GM12878 (cell line): ENCODE results near the gene CCER1. TPM values are rescaled to one million over a fixed set of nuclear protein-coding genes. Genes with fewer than 3 reads are reported as not detected.

Source experiments
- ATAC-seq: fragments of 200-7000 bp; cut with Tn5 transposase; 3 replicates; pipeline ENCODE4 v1.9.1; 2020; ENCODE audit warnings: mild to moderate bottlenecking, moderate library complexity
- BruUV-seq: library from RNA; stranded (reverse); fragments of 400-500 nt; replicated peaks from 2 replicates; lab custom pipeline; 2021; lab: Mats Ljungman, UMichigan
- CTCF ChIA-PET: fragments of 300-600 bp; sonication (Branson Sonifier 250); formaldehyde crosslinking; extraction: SDS; loops from one replicate; lab custom pipeline; 2021; ENCODE audit warnings: inconsistent platforms; lab: Yijun Ruan, JAX
- POLR2A ChIA-PET: fragments of 350-600 bp; formaldehyde crosslinking; extraction: SDS; loops from one replicate; lab custom pipeline; 2021; ENCODE audit warnings: inconsistent platforms; lab: Charles Lee
- RAD21 ChIA-PET: fragments of 300-600 bp; sonication (Branson Sonifier 250); formaldehyde crosslinking; loops from one replicate; lab custom pipeline; 2023; ENCODE audit warnings: antibody characterized with exemption; ENCODE audit not compliant: unreplicated experiment; lab: Charles Lee
- SMC1A ChIA-PET: fragments of 300-600 bp; sonication (Branson Sonifier 250); formaldehyde crosslinking; loops from one replicate; lab custom pipeline; 2023; ENCODE audit not compliant: unreplicated experiment, uncharacterized antibody; lab: Charles Lee
- DNase-seq: peaks from one replicate; pipeline ENCODE4 v3.0.0-alpha.2; 2011; ENCODE audit warnings: low read depth, low spot score
- FAIRE-seq: peaks from 3 replicates; lab custom pipeline; 2011; peaks lifted over from hg19 to GRCh38; lab: Jason Lieb, UNC
- H2AFZ ChIP-seq: 2 replicates; pipeline ENCODE4 v1.6.0; 2011; ENCODE audit warnings: low read depth, low read length, control low read depth; ENCODE audit not compliant: control insufficient read depth
- H3K27ac ChIP-seq: 2 replicates; pipeline ENCODE4 v1.5.1; 2011; ENCODE audit warnings: control low read depth; ENCODE audit not compliant: control insufficient read depth, insufficient read depth
- H3K27me3 ChIP-seq, 2 experiments: replicated peaks in 1 of 2; 2 replicates each; pipeline versions ENCODE4 v1.6.0 to v1.6.1; 2011; ENCODE audit warnings: low read length in 1 of 2; ENCODE audit not compliant: control insufficient read depth in 2 of 2, insufficient read depth in 2 of 2
- H3K36me3 ChIP-seq, 2 experiments: 2 replicates each; pipeline ENCODE4 v1.5.1; 2011; ENCODE audit warnings: low read length in 1 of 2; ENCODE audit not compliant: control insufficient read depth in 2 of 2, insufficient read depth in 2 of 2
- H3K4me1 ChIP-seq: 2 replicates; pipeline ENCODE4 v1.6.1; 2011; ENCODE audit warnings: mild to moderate bottlenecking, low read length, moderate library complexity, mixed read lengths; ENCODE audit not compliant: control insufficient read depth, insufficient read depth
- H3K4me2 ChIP-seq: 2 replicates; pipeline ENCODE4 v1.6.0; 2011; ENCODE audit warnings: control low read depth; ENCODE audit not compliant: control insufficient read depth, insufficient read depth
- H3K4me3 ChIP-seq: fragments of 200-600 bp; sonication (generic); 2 replicates; pipeline ENCODE4 v1.5.1; 2016
- H3K79me2 ChIP-seq: 2 replicates; pipeline ENCODE4 v1.6.0; 2011; ENCODE audit warnings: low read length; ENCODE audit not compliant: control insufficient read depth, insufficient read depth
- H3K9ac ChIP-seq: 2 replicates; pipeline ENCODE4 v1.8.0; 2011; ENCODE audit warnings: low read length, control low read depth, mixed read lengths; ENCODE audit not compliant: control insufficient read depth, insufficient read depth
- H3K9me3 ChIP-seq: replicated peaks from 3 replicates; pipeline ENCODE4 v1.5.1; 2011; ENCODE audit warnings: mild to moderate bottlenecking, low read length; ENCODE audit not compliant: control insufficient read depth, insufficient read depth
- H4K20me1 ChIP-seq: 2 replicates; pipeline ENCODE4 v1.6.0; 2011; ENCODE audit not compliant: control insufficient read depth, insufficient read depth
- IKZF1 ChIP-seq: fragments of 450-650 bp; conservative IDR thresholded peaks from 2 replicates; pipeline ENCODE4 v1.6.1; 2017; ENCODE audit warnings: antibody characterized with exemption, mild to moderate bottlenecking
- IKZF2 ChIP-seq, 2 experiments: fragments of 450-650 bp; IDR thresholded peaks; 2 replicates each; pipeline ENCODE4 v1.6.1; 2017; ENCODE audit warnings: mild to moderate bottlenecking in 2 of 2, moderate library complexity in 2 of 2
- RBBP5 ChIP-seq: fragments of 200-600 bp; sonication (generic); conservative IDR thresholded peaks from 2 replicates; pipeline ENCODE4 v1.6.1; 2016
- ZNF217 ChIP-seq: fragments of 450-650 bp; IDR thresholded peaks from 2 replicates; pipeline ENCODE4 v1.6.1; 2017; ENCODE audit warnings: antibody characterized with exemption, mild to moderate bottlenecking
- in situ Hi-C: fragments of 300-500 bp; cut with MboI; formaldehyde crosslinking; loops from 9 replicates; pipeline ENCODE4 v1.14.3; 2018; ENCODE audit warnings: mixed read lengths
- intact Hi-C: fragments of 100-400 bp; cut with micrococcal nuclease; formaldehyde crosslinking; loops from one replicate; pipeline ENCODE4 v1.14.2; 2022; ENCODE audit not compliant: unreplicated experiment
- polyA plus RNA-seq, 11 experiments: library from polyadenylated mRNA; depleted of rRNA in 4 of 11; unstranded in 6 of 11; stranded (reverse) in 5 of 11; fragments of >200 nt; fragmentation: Nextera tagmentation in 4 of 11; fragmentation: Illumina TruSeq in 1 of 11; extraction: Ambion mirVana in 4 of 11; extraction: Trizol in 1 of 11; gene quantifications; 1 replicate in 1 of 11; 2 replicates in 10 of 11; pipeline versions ENCODE4 v1.2.1 to v1.2.3, GENCODE V29; 2011 to 2016; ENCODE audit warnings: inconsistent platforms in 2 of 11, missing spikeins in 2 of 11, low read depth in 1 of 11
- total RNA-seq, 4 experiments: library from RNA; depleted of rRNA in 3 of 4; stranded (reverse); fragments of >200 nt in 3 of 4; fragmentation: Illumina TruSeq in 1 of 4; extraction: Trizol in 1 of 4; gene quantifications; 2 replicates each; pipeline versions ENCODE4 v1.2.1 to v1.2.3, GENCODE V29; 2013 to 2021
- TF ChIP-seq, protein P1 (sequence below): fragments of 450-650 bp; IDR thresholded peaks from 2 replicates; pipeline ENCODE4 v1.6.1; 2017; ENCODE audit warnings: mild to moderate bottlenecking, moderate library complexity

The CCER1 gene
- total and polyA plus RNA-seq, 10 of the 15 experiments (the other 5 are each of a cell fraction or from before 2014, with no cell fraction given), result 0.01 TPM; not detected in 9

DNA sequence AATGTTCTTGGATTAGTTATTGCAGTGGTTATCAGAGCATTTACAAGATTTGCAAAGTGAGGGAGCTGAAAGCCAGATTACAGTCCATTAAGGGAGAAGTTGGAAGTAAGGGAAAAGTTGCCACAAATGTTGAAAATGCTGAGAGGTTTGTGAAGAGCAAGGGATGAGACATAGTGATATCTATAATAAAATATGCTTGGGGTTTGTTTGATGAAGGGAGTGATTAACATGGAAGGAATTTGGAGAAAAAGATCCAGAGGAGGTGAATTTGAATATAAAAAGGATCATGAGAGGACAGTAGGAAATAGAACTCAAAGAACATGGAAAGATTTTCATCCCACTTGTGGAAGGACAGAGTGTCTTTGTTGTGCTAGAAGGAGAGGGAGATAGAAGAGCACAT lies 19.3 kb upstream of the CCER1 start:
- ATAC-seq, result no peak
- H3K9me3 ChIP-seq, result no peaks in the 10 kb centered on the region
- TF ChIP-seq RBBP5 (no peak), ZNF217 (no peak), IKZF2 (IDR thresholded peaks at IDR 0.05) (no peak), IKZF1 (no peak)
- TF ChIP-seq, protein P1, sequence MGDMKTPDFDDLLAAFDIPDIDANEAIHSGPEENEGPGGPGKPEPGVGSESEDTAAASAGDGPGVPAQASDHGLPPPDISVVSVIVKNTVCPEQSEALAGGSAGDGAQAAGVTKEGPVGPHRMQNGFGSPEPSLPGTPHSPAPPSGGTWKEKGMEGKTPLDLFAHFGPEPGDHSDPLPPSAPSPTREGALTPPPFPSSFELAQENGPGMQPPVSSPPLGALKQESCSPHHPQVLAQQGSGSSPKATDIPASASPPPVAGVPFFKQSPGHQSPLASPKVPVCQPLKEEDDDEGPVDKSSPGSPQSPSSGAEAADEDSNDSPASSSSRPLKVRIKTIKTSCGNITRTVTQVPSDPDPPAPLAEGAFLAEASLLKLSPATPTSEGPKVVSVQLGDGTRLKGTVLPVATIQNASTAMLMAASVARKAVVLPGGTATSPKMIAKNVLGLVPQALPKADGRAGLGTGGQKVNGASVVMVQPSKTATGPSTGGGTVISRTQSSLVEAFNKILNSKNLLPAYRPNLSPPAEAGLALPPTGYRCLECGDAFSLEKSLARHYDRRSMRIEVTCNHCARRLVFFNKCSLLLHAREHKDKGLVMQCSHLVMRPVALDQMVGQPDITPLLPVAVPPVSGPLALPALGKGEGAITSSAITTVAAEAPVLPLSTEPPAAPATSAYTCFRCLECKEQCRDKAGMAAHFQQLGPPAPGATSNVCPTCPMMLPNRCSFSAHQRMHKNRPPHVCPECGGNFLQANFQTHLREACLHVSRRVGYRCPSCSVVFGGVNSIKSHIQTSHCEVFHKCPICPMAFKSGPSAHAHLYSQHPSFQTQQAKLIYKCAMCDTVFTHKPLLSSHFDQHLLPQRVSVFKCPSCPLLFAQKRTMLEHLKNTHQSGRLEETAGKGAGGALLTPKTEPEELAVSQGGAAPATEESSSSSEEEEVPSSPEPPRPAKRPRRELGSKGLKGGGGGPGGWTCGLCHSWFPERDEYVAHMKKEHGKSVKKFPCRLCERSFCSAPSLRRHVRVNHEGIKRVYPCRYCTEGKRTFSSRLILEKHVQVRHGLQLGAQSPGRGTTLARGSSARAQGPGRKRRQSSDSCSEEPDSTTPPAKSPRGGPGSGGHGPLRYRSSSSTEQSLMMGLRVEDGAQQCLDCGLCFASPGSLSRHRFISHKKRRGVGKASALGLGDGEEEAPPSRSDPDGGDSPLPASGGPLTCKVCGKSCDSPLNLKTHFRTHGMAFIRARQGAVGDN, result no peak
- TF ChIP-seq, all 136 proteins: peak for 0
- no peaks in the 10 kb centered on the region for H3K27me3 ChIP-seq
- ChIA-PET POLR2A (no interaction called here), CTCF (interaction anchor here (0.6 to 2.8 kb wide), 5 partner anchors 35 to 566 kb away, joined by 3 to 12 read pairs (median 4); no protein-coding TSS in a partner anchor), SMC1A (no interaction called here), RAD21 (no interaction called here)
- H3K36me3 ChIP-seq, result no peaks in the 10 kb centered on the region
- no peak overlapping the region for H3K4me2 ChIP-seq
- no peak overlapping the region for H3K27ac ChIP-seq
- FAIRE-seq (no peak), DNase-seq (no peak)
- in situ Hi-C loops (no loop called here), intact Hi-C loops (no loop called here)
- no peaks in the 10 kb centered on the region for H4K20me1 ChIP-seq
- no peak overlapping the region for H3K9ac ChIP-seq
- BruUV-seq, result no TSS peak
- H2AFZ ChIP-seq, result no peak overlapping the region
- no peaks in the 10 kb centered on the region for H3K79me2 ChIP-seq
- H3K4me3 ChIP-seq, result no peak overlapping the region
- no peaks in the 10 kb centered on the region for H3K4me1 ChIP-seq
